GM12878 (cell line): ENCODE data around the gene TBX15. TPM values are rescaled to one million over a fixed set of nuclear protein-coding genes. Genes with fewer than 3 reads are reported as not detected.

ENCODE experiments used
- ATAC-seq: fragments of 200-7000 bp; cut with Tn5 transposase; 3 replicates; pipeline ENCODE4 v1.9.1; 2020; ENCODE audit warnings: mild to moderate bottlenecking, moderate library complexity
- BruUV-seq: library from RNA; stranded (reverse); fragments of 400-500 nt; replicated peaks from 2 replicates; lab custom pipeline; 2021; lab: Mats Ljungman, UMichigan
- CTCF ChIA-PET: fragments of 300-600 bp; sonication (Branson Sonifier 250); formaldehyde crosslinking; extraction: SDS; loops from one replicate; lab custom pipeline; 2021; ENCODE audit warnings: inconsistent platforms; lab: Yijun Ruan, JAX
- POLR2A ChIA-PET: fragments of 350-600 bp; formaldehyde crosslinking; extraction: SDS; loops from one replicate; lab custom pipeline; 2021; ENCODE audit warnings: inconsistent platforms; lab: Charles Lee
- RAD21 ChIA-PET: fragments of 300-600 bp; sonication (Branson Sonifier 250); formaldehyde crosslinking; loops from one replicate; lab custom pipeline; 2023; ENCODE audit warnings: antibody characterized with exemption; ENCODE audit not compliant: unreplicated experiment; lab: Charles Lee
- SMC1A ChIA-PET: fragments of 300-600 bp; sonication (Branson Sonifier 250); formaldehyde crosslinking; loops from one replicate; lab custom pipeline; 2023; ENCODE audit not compliant: unreplicated experiment, uncharacterized antibody; lab: Charles Lee
- DNase-seq: peaks from one replicate; pipeline ENCODE4 v3.0.0-alpha.2; 2011; ENCODE audit warnings: low read depth, low spot score
- FAIRE-seq: peaks from 3 replicates; lab custom pipeline; 2011; peaks lifted over from hg19 to GRCh38; lab: Jason Lieb, UNC
- H2AFZ ChIP-seq: 2 replicates; pipeline ENCODE4 v1.6.0; 2011; ENCODE audit warnings: low read depth, low read length, control low read depth; ENCODE audit not compliant: control insufficient read depth
- H3K27ac ChIP-seq: 2 replicates; pipeline ENCODE4 v1.5.1; 2011; ENCODE audit warnings: control low read depth; ENCODE audit not compliant: control insufficient read depth, insufficient read depth
- H3K27me3 ChIP-seq, 2 experiments: replicated peaks in 1 of 2; 2 replicates each; pipeline versions ENCODE4 v1.6.0 to v1.6.1; 2011; ENCODE audit warnings: low read length in 1 of 2; ENCODE audit not compliant: control insufficient read depth in 2 of 2, insufficient read depth in 2 of 2
- H3K36me3 ChIP-seq, 2 experiments: 2 replicates each; pipeline ENCODE4 v1.5.1; 2011; ENCODE audit warnings: low read length in 1 of 2; ENCODE audit not compliant: control insufficient read depth in 2 of 2, insufficient read depth in 2 of 2
- H3K4me1 ChIP-seq: 2 replicates; pipeline ENCODE4 v1.6.1; 2011; ENCODE audit warnings: mild to moderate bottlenecking, low read length, moderate library complexity, mixed read lengths; ENCODE audit not compliant: control insufficient read depth, insufficient read depth
- H3K4me2 ChIP-seq: 2 replicates; pipeline ENCODE4 v1.6.0; 2011; ENCODE audit warnings: control low read depth; ENCODE audit not compliant: control insufficient read depth, insufficient read depth
- H3K4me3 ChIP-seq: fragments of 200-600 bp; sonication (generic); 2 replicates; pipeline ENCODE4 v1.5.1; 2016
- H3K79me2 ChIP-seq: 2 replicates; pipeline ENCODE4 v1.6.0; 2011; ENCODE audit warnings: low read length; ENCODE audit not compliant: control insufficient read depth, insufficient read depth
- H3K9ac ChIP-seq: 2 replicates; pipeline ENCODE4 v1.8.0; 2011; ENCODE audit warnings: low read length, control low read depth, mixed read lengths; ENCODE audit not compliant: control insufficient read depth, insufficient read depth
- H3K9me3 ChIP-seq: replicated peaks from 3 replicates; pipeline ENCODE4 v1.5.1; 2011; ENCODE audit warnings: mild to moderate bottlenecking, low read length; ENCODE audit not compliant: control insufficient read depth, insufficient read depth
- H4K20me1 ChIP-seq: 2 replicates; pipeline ENCODE4 v1.6.0; 2011; ENCODE audit not compliant: control insufficient read depth, insufficient read depth
- CHD2 ChIP-seq: IDR thresholded peaks from 2 replicates; pipeline ENCODE4 v1.6.1; 2011; ENCODE audit warnings: low read depth, low read length, improper control_type of control experiment, borderline replicate concordance
- FOXK2 ChIP-seq: fragments of 450-650 bp; IDR thresholded peaks from 2 replicates; pipeline ENCODE4 v1.6.1; 2017; ENCODE audit warnings: mild to moderate bottlenecking, moderate library complexity
- GABPA ChIP-seq: IDR thresholded peaks from 2 replicates; pipeline ENCODE4 v1.6.1; 2014; ENCODE audit warnings: antibody characterized with exemption, low read depth, mild to moderate bottlenecking, inconsistent platforms
- MEF2B ChIP-seq: fragments of 450-650 bp; IDR thresholded peaks from 2 replicates; pipeline ENCODE4 v1.6.1; 2018; ENCODE audit warnings: mild to moderate bottlenecking, moderate library complexity; ENCODE audit not compliant: partially characterized antibody, poor library complexity, severe bottlenecking
- NR2C2 ChIP-seq: IDR thresholded peaks from 2 replicates; pipeline ENCODE4 v1.6.1; 2011; ENCODE audit warnings: borderline replicate concordance, low read depth; ENCODE audit not compliant: control insufficient read depth, insufficient read length
- SKIL ChIP-seq: fragments of 450-650 bp; IDR thresholded peaks from 2 replicates; pipeline ENCODE4 v1.6.1; 2017; ENCODE audit warnings: mild to moderate bottlenecking, low read depth, inconsistent platforms; ENCODE audit not compliant: poor library complexity, severe bottlenecking
- ZNF207 ChIP-seq: fragments of 450-650 bp; IDR thresholded peaks from 2 replicates; pipeline ENCODE4 v1.6.1; 2014; ENCODE audit warnings: antibody characterized with exemption, mild to moderate bottlenecking, borderline replicate concordance
- ZNF622 ChIP-seq: fragments of 450-650 bp; IDR thresholded peaks from 2 replicates; pipeline ENCODE4 v1.6.1; 2017; ENCODE audit warnings: mild to moderate bottlenecking, inconsistent platforms
- WGBS: methylation state at CpG from one replicate; pipeline ENCODE4 v1.1.6; 2016; ENCODE audit warnings: low lambda C conversion rate; ENCODE audit not compliant: insufficient replicate concordance, insufficient coverage; ENCODE audit errors: missing lambda C conversion rate; 5-methylcytosine and 5-hydroxymethylcytosine counted together
- in situ Hi-C: fragments of 300-500 bp; cut with MboI; formaldehyde crosslinking; loops from 9 replicates; pipeline ENCODE4 v1.14.3; 2018; ENCODE audit warnings: mixed read lengths
- intact Hi-C: fragments of 100-400 bp; cut with micrococcal nuclease; formaldehyde crosslinking; loops from one replicate; pipeline ENCODE4 v1.14.2; 2022; ENCODE audit not compliant: unreplicated experiment
- polyA plus RNA-seq, 11 experiments: library from polyadenylated mRNA; depleted of rRNA in 4 of 11; unstranded in 6 of 11; stranded (reverse) in 5 of 11; fragments of >200 nt; fragmentation: Nextera tagmentation in 4 of 11; fragmentation: Illumina TruSeq in 1 of 11; extraction: Ambion mirVana in 4 of 11; extraction: Trizol in 1 of 11; gene quantifications; 1 replicate in 1 of 11; 2 replicates in 10 of 11; pipeline versions ENCODE4 v1.2.1 to v1.2.3, GENCODE V29; 2011 to 2016; ENCODE audit warnings: inconsistent platforms in 2 of 11, missing spikeins in 2 of 11, low read depth in 1 of 11
- total RNA-seq, 4 experiments: library from RNA; depleted of rRNA in 3 of 4; stranded (reverse); fragments of >200 nt in 3 of 4; fragmentation: Illumina TruSeq in 1 of 4; extraction: Trizol in 1 of 4; gene quantifications; 2 replicates each; pipeline versions ENCODE4 v1.2.1 to v1.2.3, GENCODE V29; 2013 to 2021
- TF ChIP-seq, protein P1 (sequence below): fragments of 450-650 bp; formaldehyde crosslinking; IDR thresholded peaks from 2 replicates; pipeline ENCODE4 v1.4.0; 2022; ENCODE audit warnings: mild to moderate bottlenecking, moderate library complexity
- TF ChIP-seq, protein P2 (sequence below): fragments of 450-650 bp; IDR thresholded peaks from 2 replicates; pipeline ENCODE4 v1.6.1; 2017; ENCODE audit warnings: low read depth, mild to moderate bottlenecking, moderate library complexity

The TBX15 gene
- total and polyA plus RNA-seq, 10 of the 15 experiments (the other 5 are each of a cell fraction or from before 2014, with no cell fraction given) = 0.64 to 9.4 (median 0.99) TPM

GRCh38 chr1:118878661-118879060, 109.5 kb downstream of the TBX15 start (continued):
- TF ChIP-seq, protein P1, sequence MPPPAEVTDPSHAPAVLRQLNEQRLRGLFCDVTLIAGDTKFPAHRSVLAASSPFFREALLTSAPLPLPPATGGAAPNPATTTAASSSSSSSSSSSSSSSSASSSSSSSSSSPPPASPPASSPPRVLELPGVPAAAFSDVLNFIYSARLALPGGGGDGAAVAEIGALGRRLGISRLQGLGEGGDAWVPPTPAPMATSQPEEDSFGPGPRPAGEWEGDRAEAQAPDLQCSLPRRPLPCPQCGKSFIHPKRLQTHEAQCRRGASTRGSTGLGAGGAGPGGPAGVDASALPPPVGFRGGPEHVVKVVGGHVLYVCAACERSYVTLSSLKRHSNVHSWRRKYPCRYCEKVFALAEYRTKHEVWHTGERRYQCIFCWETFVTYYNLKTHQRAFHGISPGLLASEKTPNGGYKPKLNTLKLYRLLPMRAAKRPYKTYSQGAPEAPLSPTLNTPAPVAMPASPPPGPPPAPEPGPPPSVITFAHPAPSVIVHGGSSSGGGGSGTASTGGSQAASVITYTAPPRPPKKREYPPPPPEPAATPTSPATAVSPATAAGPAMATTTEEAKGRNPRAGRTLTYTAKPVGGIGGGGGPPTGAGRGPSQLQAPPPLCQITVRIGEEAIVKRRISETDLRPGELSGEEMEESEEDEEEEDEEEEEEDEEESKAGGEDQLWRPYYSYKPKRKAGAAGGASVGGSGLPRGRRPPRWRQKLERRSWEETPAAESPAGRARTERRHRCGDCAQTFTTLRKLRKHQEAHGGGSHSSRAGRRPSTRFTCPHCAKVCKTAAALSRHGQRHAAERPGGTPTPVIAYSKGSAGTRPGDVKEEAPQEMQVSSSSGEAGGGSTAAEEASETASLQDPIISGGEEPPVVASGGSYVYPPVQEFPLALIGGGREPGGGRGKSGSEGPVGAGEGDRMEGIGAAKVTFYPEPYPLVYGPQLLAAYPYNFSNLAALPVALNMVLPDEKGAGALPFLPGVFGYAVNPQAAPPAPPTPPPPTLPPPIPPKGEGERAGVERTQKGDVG (CRISPR knock-in tag) = no peak
- TF ChIP-seq CHD2 = no peak

- no peak overlapping the region for H3K27ac ChIP-seq
- 5% methylated on average over 3 of the region's 3 CpGs for WGBS
- no peak for ATAC-seq
- H3K79me2 ChIP-seq = no peaks in the 10 kb centered on the region
- in situ Hi-C loops = no loop called here
- H3K4me3 ChIP-seq = no peak overlapping the region
- RAD21 ChIA-PET = interaction anchor here (0.8 to 0.9 kb wide), 2 partner anchors 9 to 10 kb away, joined by 3 read pairs; no protein-coding TSS in a partner anchor
- H2AFZ ChIP-seq = no peak overlapping the region
- H4K20me1 ChIP-seq = no peaks in the 10 kb centered on the region
- BruUV-seq = no TSS peak
- no peaks in the 10 kb centered on the region for H3K27me3 ChIP-seq
- no peaks in the 10 kb centered on the region for H3K4me1 ChIP-seq
- H3K9ac ChIP-seq = no peak overlapping the region
- SMC1A ChIA-PET = interaction anchor here (1.0 to 1.9 kb wide), 4 partner anchors 9 to 448 kb away, joined by 3 to 9 read pairs (median 3); no protein-coding TSS in a partner anchor
- no peak for FAIRE-seq
- no peaks in the 10 kb centered on the region for H3K36me3 ChIP-seq
- no peak overlapping the region for H3K4me2 ChIP-seq
- no peak for DNase-seq
- intact Hi-C loops = no loop called here
- CTCF ChIA-PET = interaction anchor here (0.7 kb wide), 1 partner anchor 131 kb away, joined by 3 read pairs; no protein-coding TSS in a partner anchor
- POLR2A ChIA-PET = no interaction called here
- TF ChIP-seq NR2C2 (no peak), MEF2B (no peak), ZNF622 (no peak), ZNF207 (no peak), SKIL (no peak), FOXK2 (no peak), GABPA (no peak)
- TF ChIP-seq, protein P2, sequence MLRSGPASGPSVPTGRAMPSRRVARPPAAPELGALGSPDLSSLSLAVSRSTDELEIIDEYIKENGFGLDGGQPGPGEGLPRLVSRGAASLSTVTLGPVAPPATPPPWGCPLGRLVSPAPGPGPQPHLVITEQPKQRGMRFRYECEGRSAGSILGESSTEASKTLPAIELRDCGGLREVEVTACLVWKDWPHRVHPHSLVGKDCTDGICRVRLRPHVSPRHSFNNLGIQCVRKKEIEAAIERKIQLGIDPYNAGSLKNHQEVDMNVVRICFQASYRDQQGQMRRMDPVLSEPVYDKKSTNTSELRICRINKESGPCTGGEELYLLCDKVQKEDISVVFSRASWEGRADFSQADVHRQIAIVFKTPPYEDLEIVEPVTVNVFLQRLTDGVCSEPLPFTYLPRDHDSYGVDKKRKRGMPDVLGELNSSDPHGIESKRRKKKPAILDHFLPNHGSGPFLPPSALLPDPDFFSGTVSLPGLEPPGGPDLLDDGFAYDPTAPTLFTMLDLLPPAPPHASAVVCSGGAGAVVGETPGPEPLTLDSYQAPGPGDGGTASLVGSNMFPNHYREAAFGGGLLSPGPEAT = no peak
- H3K9me3 ChIP-seq = no peaks in the 10 kb centered on the region
Measured at GRCh38 chr1:118877668-118878396, 110.3 kb downstream of the TBX15 start.
